Activated CD4-positive, alpha-beta T cell treated with anti-CD3 and anti-CD28 coated beads, Interleukin-2, amount 10 ng/mL, durations not matched to agents 24 days and 14 days (primary cell): ENCODE measurements around the gene SNED1. TPM values are rescaled to one million over a fixed set of nuclear protein-coding genes. Genes with fewer than 3 reads are reported as not detected.

Experiments used
- DNase-seq: peaks from one replicate; pipeline ENCODE4 v3.0.0; 2022
- H3K27ac Mint-ChIP-seq: one replicate; pipeline ENCODE4 v1.8.0; 2022; ENCODE audit warnings: mild to moderate bottlenecking, mixed read lengths
- H3K27me3 Mint-ChIP-seq: one replicate; pipeline ENCODE4 v1.8.0; 2022; ENCODE audit warnings: mixed read lengths
- H3K36me3 Mint-ChIP-seq: one replicate; pipeline ENCODE4 v1.8.0; 2022; ENCODE audit warnings: low read depth, mild to moderate bottlenecking, mixed read lengths
- H3K4me1 Mint-ChIP-seq: one replicate; pipeline ENCODE4 v1.8.0; 2021; ENCODE audit warnings: mixed read lengths
- H3K4me3 Mint-ChIP-seq: one replicate; pipeline ENCODE4 v1.8.0; 2022; ENCODE audit warnings: mild to moderate bottlenecking, moderate library complexity, mixed read lengths
- H3K9me3 Mint-ChIP-seq: one replicate; pipeline ENCODE4 v1.8.0; 2021; ENCODE audit warnings: mixed read lengths
- intact Hi-C: fragments of 100-400 bp; cut with micrococcal nuclease; formaldehyde crosslinking; loops from one replicate; pipeline ENCODE4 v1.15.1; 2023
- total RNA-seq: library from RNA; stranded (reverse); gene quantifications from 2 replicates; pipeline ENCODE4 v1.2.3, GENCODE V29; 2022

The SNED1 gene
- total RNA-seq, 1 donor from 2014 or later, result 1.3 TPM

- DNase-seq, result no peak
- intact Hi-C loops, result no loop called here
- peaks cover 5% of the 10 kb centered on the region for H3K9me3 Mint-ChIP-seq
- peak overlapping the region; percentile 39 for H3K4me3 Mint-ChIP-seq
- H3K4me1 Mint-ChIP-seq, result peaks cover 2% of the 10 kb centered on the region
- H3K27ac Mint-ChIP-seq, result no peak overlapping the region
- peaks cover 27% of the 10 kb centered on the region for H3K27me3 Mint-ChIP-seq
- no peaks in the 10 kb centered on the region for H3K36me3 Mint-ChIP-seq
These were observed 232 bp downstream of the SNED1 start for GRCh38 chr2:240998706-240998994.

- H3K27me3 Mint-ChIP-seq, result peaks cover 27% of the 10 kb centered on the region
- H3K4me1 Mint-ChIP-seq, result peaks cover 4% of the 10 kb centered on the region
- DNase-seq, result no peak
These were observed 775 bp downstream of the SNED1 start for GRCh38 chr2:240998995-240999791.

GRCh38 chr2:240999873-241000541 lies 1.6 kb downstream of the SNED1 start:
- Mint-ChIP-seq H3K36me3 (peaks cover 3% of the 10 kb centered on the region), H3K4me3 (peak overlapping the region; percentile 17), H3K4me1 (peaks cover 4% of the 10 kb centered on the region), H3K9me3 (peaks cover 10% of the 10 kb centered on the region), H3K27me3 (peaks cover 27% of the 10 kb centered on the region), H3K27ac (no peak overlapping the region)
- DNase-seq, result no peak
- intact Hi-C loops, result no loop called here

More at GRCh38 chr2:240998995-240999791, 775 bp downstream of the SNED1 start:
- H3K4me3 Mint-ChIP-seq, result peak overlapping the region; percentile 39
- intact Hi-C loops, result no loop called here
- H3K27ac Mint-ChIP-seq, result no peak overlapping the region
- peaks cover 10% of the 10 kb centered on the region for H3K9me3 Mint-ChIP-seq
- peaks cover 3% of the 10 kb centered on the region for H3K36me3 Mint-ChIP-seq

- Mint-ChIP-seq H3K4me3 (no peak overlapping the region), H3K4me1 (peaks cover 4% of the 10 kb centered on the region), H3K27me3 (peaks cover 26% of the 10 kb centered on the region), H3K27ac (no peak overlapping the region), H3K36me3 (peaks cover 6% of the 10 kb centered on the region), H3K9me3 (peaks cover 14% of the 10 kb centered on the region)
- DNase-seq, result peak; percentile 55
- intact Hi-C loops, result no loop called here
These were observed 2.5 kb downstream of the SNED1 start for GRCh38 chr2:241000831-241001321.

GRCh38 chr2:241001413-241002274 lies 3.2 kb downstream of the SNED1 start:
- Mint-ChIP-seq H3K27ac (no peak overlapping the region), H3K4me1 (peaks cover 7% of the 10 kb centered on the region)
- intact Hi-C loops, result no loop called here

GRCh38 chr2:241002275-241003046 lies 4.0 kb downstream of the SNED1 start:
- Mint-ChIP-seq H3K9me3 (peaks cover 20% of the 10 kb centered on the region), H3K27me3 (peaks cover 21% of the 10 kb centered on the region), H3K4me3 (no peak overlapping the region), H3K27ac (no peak overlapping the region), H3K36me3 (peaks cover 6% of the 10 kb centered on the region), H3K4me1 (peaks cover 7% of the 10 kb centered on the region)
- no peak for DNase-seq
- intact Hi-C loops, result no loop called here

More at GRCh38 chr2:241001413-241002274, 3.2 kb downstream of the SNED1 start:
- Mint-ChIP-seq H3K36me3 (peaks cover 6% of the 10 kb centered on the region), H3K4me3 (no peak overlapping the region), H3K9me3 (peaks cover 20% of the 10 kb centered on the region), H3K27me3 (peaks cover 26% of the 10 kb centered on the region)
- peak; percentile 49 for DNase-seq

- Mint-ChIP-seq H3K27me3 (peaks cover 18% of the 10 kb centered on the region), H3K36me3 (peaks cover 6% of the 10 kb centered on the region), H3K4me1 (peaks cover 7% of the 10 kb centered on the region), H3K27ac (no peak overlapping the region), H3K9me3 (peaks cover 20% of the 10 kb centered on the region), H3K4me3 (no peak overlapping the region)
- intact Hi-C loops, result no loop called here
- DNase-seq, result no peak
These were observed 4.6 kb downstream of the SNED1 start for GRCh38 chr2:241003047-241003360.

- Mint-ChIP-seq H3K9me3 (peaks cover 20% of the 10 kb centered on the region), H3K27ac (no peak overlapping the region), H3K4me3 (no peak overlapping the region), H3K27me3 (peaks cover 18% of the 10 kb centered on the region), H3K36me3 (peaks cover 6% of the 10 kb centered on the region), H3K4me1 (peaks cover 7% of the 10 kb centered on the region)
- intact Hi-C loops, result no loop called here
- no peak for DNase-seq
These were observed 5.0 kb downstream of the SNED1 start for GRCh38 chr2:241003369-241003768.

- Mint-ChIP-seq H3K27ac (no peak overlapping the region), H3K9me3 (peaks cover 20% of the 10 kb centered on the region), H3K4me3 (no peak overlapping the region), H3K36me3 (peaks cover 6% of the 10 kb centered on the region), H3K27me3 (peaks cover 18% of the 10 kb centered on the region), H3K4me1 (peaks cover 11% of the 10 kb centered on the region)
- DNase-seq, result no peak
- intact Hi-C loops, result no loop called here
These were observed 5.6 kb downstream of the SNED1 start for GRCh38 chr2:241003830-241004564.

- Mint-ChIP-seq H3K4me3 (no peak overlapping the region), H3K27ac (no peak overlapping the region), H3K36me3 (peaks cover 6% of the 10 kb centered on the region), H3K9me3 (peaks cover 20% of the 10 kb centered on the region), H3K4me1 (peaks cover 15% of the 10 kb centered on the region), H3K27me3 (peaks cover 7% of the 10 kb centered on the region)
- intact Hi-C loops, result no loop called here
- DNase-seq, result no peak
These were observed 7.2 kb downstream of the SNED1 start for GRCh38 chr2:241005569-241005968.

GRCh38 chr2:241006412-241006811 lies 8.0 kb downstream of the SNED1 start:
- Mint-ChIP-seq H3K27me3 (peaks cover 1% of the 10 kb centered on the region), H3K9me3 (peaks cover 20% of the 10 kb centered on the region), H3K27ac (no peak overlapping the region), H3K36me3 (peaks cover 6% of the 10 kb centered on the region), H3K4me1 (peaks cover 15% of the 10 kb centered on the region), H3K4me3 (no peak overlapping the region)
- DNase-seq, result no peak
- intact Hi-C loops, result no loop called here

GRCh38 chr2:241007111-241007510 lies 8.7 kb downstream of the SNED1 start:
- H3K9me3 Mint-ChIP-seq, result peaks cover 20% of the 10 kb centered on the region
- intact Hi-C loops, result no loop called here
- no peak overlapping the region for H3K4me3 Mint-ChIP-seq
- no peak overlapping the region for H3K27ac Mint-ChIP-seq
- DNase-seq, result no peak
- H3K4me1 Mint-ChIP-seq, result peaks cover 15% of the 10 kb centered on the region
- H3K27me3 Mint-ChIP-seq, result peaks cover 1% of the 10 kb centered on the region
- peaks cover 6% of the 10 kb centered on the region for H3K36me3 Mint-ChIP-seq
